Hepatocyte (in vitro differentiated cells): ENCODE measurements around the gene ADGRL1. TPM values are rescaled to one million over a fixed set of nuclear protein-coding genes. Genes with fewer than 3 reads are reported as not detected.
"Not testable (repeated sequence)": the region's sequence is repeated elsewhere in the genome, so short reads cannot be mapped to it uniquely, and the experiment has no call there.

ENCODE experiments used
- DNase-seq: peaks from one replicate; pipeline ENCODE4 v3.0.0-alpha.2; 2016; ENCODE audit warnings: low spot score
- H2AFZ ChIP-seq: fragments of 200-600 bp; sonication (generic); 2 replicates; pipeline ENCODE4 v1.6.0; 2016; ENCODE audit warnings: antibody characterized with exemption, mild to moderate bottlenecking
- H3K27ac ChIP-seq: fragments of 200-600 bp; sonication (generic); 2 replicates; pipeline ENCODE4 v1.5.1; 2016; ENCODE audit warnings: mild to moderate bottlenecking
- H3K27me3 ChIP-seq: fragments of 200-600 bp; sonication (generic); 2 replicates; pipeline ENCODE4 v1.6.1; 2016
- H3K36me3 ChIP-seq: fragments of 200-600 bp; sonication (generic); replicated peaks from 2 replicates; pipeline ENCODE4 v1.5.1; 2016; ENCODE audit warnings: low read depth; ENCODE audit not compliant: insufficient read depth
- H3K4me1 ChIP-seq: fragments of 200-600 bp; sonication (generic); 2 replicates; pipeline ENCODE4 v1.5.1; 2016; ENCODE audit warnings: mild to moderate bottlenecking, moderate library complexity; ENCODE audit not compliant: insufficient read depth
- H3K4me2 ChIP-seq: fragments of 200-600 bp; sonication (generic); 2 replicates; pipeline ENCODE4 v1.6.0; 2016
- H3K4me3 ChIP-seq: fragments of 200-600 bp; sonication (generic); 2 replicates; pipeline ENCODE4 v1.5.1; 2016; ENCODE audit warnings: mild to moderate bottlenecking
- H3K79me2 ChIP-seq: fragments of 200-600 bp; sonication (generic); 2 replicates; pipeline ENCODE4 v1.6.0; 2017; ENCODE audit warnings: mild to moderate bottlenecking
- H3K9me2 ChIP-seq: fragments of 200-600 bp; sonication (generic); replicated peaks from 2 replicates; pipeline ENCODE4 v1.6.0; 2017; ENCODE audit warnings: mild to moderate bottlenecking; ENCODE audit not compliant: insufficient read depth
- H3K9me3 ChIP-seq: fragments of 200-600 bp; sonication (generic); 2 replicates; pipeline ENCODE4 v1.5.1; 2016; ENCODE audit warnings: low read depth, mild to moderate bottlenecking
- H4K20me1 ChIP-seq: fragments of 200-600 bp; sonication (generic); 2 replicates; pipeline ENCODE4 v1.6.0; 2016; ENCODE audit warnings: mild to moderate bottlenecking; ENCODE audit not compliant: insufficient read depth, poor library complexity, severe bottlenecking
- EZH2 ChIP-seq: fragments of 200-600 bp; sonication (generic); IDR thresholded peaks from 2 replicates; pipeline ENCODE4 v1.6.1; 2016; ENCODE audit warnings: antibody characterized with exemption, mild to moderate bottlenecking, borderline replicate concordance
- EZH2phosphoT487 ChIP-seq: fragments of 200-600 bp; sonication (generic); IDR thresholded peaks from one replicate; pipeline ENCODE4 v1.6.1; 2018; ENCODE audit warnings: antibody characterized with exemption, mild to moderate bottlenecking, low read depth, moderate library complexity; ENCODE audit not compliant: unreplicated experiment, severe bottlenecking
- WGBS: methylation state at CpG from one replicate; pipeline ENCODE4 v1.1.6; 2016; ENCODE audit warnings: low lambda C conversion rate; ENCODE audit errors: missing lambda C conversion rate; 5-methylcytosine and 5-hydroxymethylcytosine counted together
- polyA plus RNA-seq: library from polyadenylated mRNA; unstranded; fragments of >200 nt; fragmentation: Nextera tagmentation; extraction: Ambion mirVana; gene quantifications from 2 replicates; pipeline ENCODE4 v1.2.1, GENCODE V29; 2016
- total RNA-seq: library from RNA; depleted of rRNA; stranded (reverse); fragments of >200 nt; gene quantifications from 2 replicates; pipeline ENCODE4 v1.2.3, GENCODE V29; 2014
- TF ChIP-seq, protein P1 (sequence below): fragments of 200-600 bp; sonication (generic); IDR thresholded peaks from 2 replicates; pipeline ENCODE4 v1.5.1; 2016; ENCODE audit warnings: antibody characterized with exemption, mild to moderate bottlenecking; ENCODE audit not compliant: poor library complexity

The ADGRL1 gene
- total and polyA plus RNA-seq, 2 experiments from 2014 or later: 11.5 to 11.9 TPM

DNA sequence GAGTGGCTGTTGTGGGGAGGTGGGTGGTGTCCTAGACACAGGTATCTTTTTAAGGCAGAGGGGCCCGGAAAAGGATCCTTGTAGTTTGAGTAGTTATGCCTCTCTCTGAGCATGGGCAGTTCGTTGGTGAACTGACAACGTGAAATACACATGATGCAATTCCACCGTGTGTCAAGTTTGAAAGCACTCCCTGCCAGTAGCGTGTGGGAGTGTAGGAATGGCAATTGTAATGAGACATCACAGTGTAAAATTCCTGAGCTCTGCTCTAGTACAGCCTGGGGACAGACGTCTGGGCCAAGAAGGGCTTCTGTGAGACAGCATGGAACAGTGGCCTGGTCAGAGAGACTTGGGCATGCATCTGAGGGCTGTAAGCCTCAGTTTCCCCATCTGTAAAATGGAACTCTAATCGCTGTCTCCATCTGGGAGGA, 59.2 kb downstream of the ADGRL1 start:
- Histone ChIP-seq H3K27ac (no peak overlapping the region), H3K27me3 (no peaks in the 10 kb centered on the region), H3K9me3 (no peaks in the 10 kb centered on the region), H4K20me1 (no peaks in the 10 kb centered on the region), H3K4me1 (peaks cover 11% of the 10 kb centered on the region), H3K9me2 (no peaks in the 10 kb centered on the region), H3K79me2 (peaks cover 3% of the 10 kb centered on the region), H2AFZ (no peak overlapping the region), H3K36me3 (no peaks in the 10 kb centered on the region), H3K4me2 (no peak overlapping the region), H3K4me3 (no peak overlapping the region)
- WGBS: 55% methylated on average over 7 of the region's 7 CpGs
- TF ChIP-seq EZH2phosphoT487: no peak
- no peak for TF ChIP-seq EZH2
- TF ChIP-seq, protein P1, sequence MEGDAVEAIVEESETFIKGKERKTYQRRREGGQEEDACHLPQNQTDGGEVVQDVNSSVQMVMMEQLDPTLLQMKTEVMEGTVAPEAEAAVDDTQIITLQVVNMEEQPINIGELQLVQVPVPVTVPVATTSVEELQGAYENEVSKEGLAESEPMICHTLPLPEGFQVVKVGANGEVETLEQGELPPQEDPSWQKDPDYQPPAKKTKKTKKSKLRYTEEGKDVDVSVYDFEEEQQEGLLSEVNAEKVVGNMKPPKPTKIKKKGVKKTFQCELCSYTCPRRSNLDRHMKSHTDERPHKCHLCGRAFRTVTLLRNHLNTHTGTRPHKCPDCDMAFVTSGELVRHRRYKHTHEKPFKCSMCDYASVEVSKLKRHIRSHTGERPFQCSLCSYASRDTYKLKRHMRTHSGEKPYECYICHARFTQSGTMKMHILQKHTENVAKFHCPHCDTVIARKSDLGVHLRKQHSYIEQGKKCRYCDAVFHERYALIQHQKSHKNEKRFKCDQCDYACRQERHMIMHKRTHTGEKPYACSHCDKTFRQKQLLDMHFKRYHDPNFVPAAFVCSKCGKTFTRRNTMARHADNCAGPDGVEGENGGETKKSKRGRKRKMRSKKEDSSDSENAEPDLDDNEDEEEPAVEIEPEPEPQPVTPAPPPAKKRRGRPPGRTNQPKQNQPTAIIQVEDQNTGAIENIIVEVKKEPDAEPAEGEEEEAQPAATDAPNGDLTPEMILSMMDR: no peak
- DNase-seq: no peak

DNA sequence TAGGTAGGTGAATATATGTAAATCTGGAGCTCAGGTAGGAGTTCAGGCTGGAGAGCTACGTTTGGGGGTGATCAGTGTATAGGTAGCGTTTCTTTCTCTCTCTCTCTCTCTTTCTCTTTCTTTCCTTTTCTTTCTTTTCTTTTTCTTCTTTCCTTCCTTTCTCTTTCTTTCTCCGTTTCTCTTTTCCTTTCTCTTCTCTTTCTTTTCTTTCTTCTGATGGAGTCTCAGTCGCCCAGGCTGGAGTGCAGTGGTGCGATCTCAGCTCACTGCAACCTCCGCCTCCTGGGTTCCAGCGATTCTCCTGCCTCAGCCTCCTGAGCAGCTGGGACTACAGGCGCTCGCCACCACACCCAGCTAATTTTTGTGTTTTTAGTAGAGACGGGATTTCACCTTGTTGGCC, 59.8 kb downstream of the ADGRL1 start:
- not testable (repeated sequence) for H2AFZ ChIP-seq, H3K36me3 ChIP-seq, H3K4me3 ChIP-seq, H4K20me1 ChIP-seq, H3K9me3 ChIP-seq, H3K4me2 ChIP-seq, DNase-seq, H3K9me2 ChIP-seq, H3K27ac ChIP-seq, H3K27me3 ChIP-seq, H3K79me2 ChIP-seq
- WGBS: 93% methylated on average over 10 of the region's 10 CpGs
- H3K4me1 ChIP-seq: peaks cover 11% of the 10 kb centered on the region

DNA sequence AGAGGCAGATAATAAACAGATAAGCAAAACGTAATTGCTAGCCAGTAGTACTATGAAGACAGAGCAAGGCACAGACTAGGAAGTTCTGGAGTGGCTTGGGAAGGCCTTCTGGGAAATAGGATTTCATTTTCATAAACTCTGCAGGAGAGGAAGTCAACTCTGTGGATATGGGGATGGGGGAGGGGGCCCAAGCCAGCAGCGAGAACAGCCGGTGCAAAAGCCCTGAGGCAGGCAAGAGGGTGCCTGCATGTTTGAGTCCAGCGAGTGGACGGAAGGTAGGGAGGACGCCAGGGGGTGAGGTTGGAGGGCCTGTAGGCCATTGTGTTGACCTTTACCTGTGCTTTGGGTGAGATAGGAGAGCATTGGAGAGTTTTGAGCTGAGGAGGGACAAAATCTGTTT, 60.6 kb downstream of the ADGRL1 start:
- H3K4me2 ChIP-seq: no peak overlapping the region
- no peaks in the 10 kb centered on the region for H3K36me3 ChIP-seq
- WGBS: 76% methylated on average over 6 of the region's 6 CpGs
- H4K20me1 ChIP-seq: no peaks in the 10 kb centered on the region
- no peak overlapping the region for H3K27ac ChIP-seq
- no peak for TF ChIP-seq EZH2phosphoT487
- TF ChIP-seq EZH2: no peak
- TF ChIP-seq, protein P1: no peak
- DNase-seq: no peak
- H3K9me2 ChIP-seq: no peaks in the 10 kb centered on the region
- no peaks in the 10 kb centered on the region for H3K27me3 ChIP-seq
- no peaks in the 10 kb centered on the region for H3K9me3 ChIP-seq
- H2AFZ ChIP-seq: no peak overlapping the region
- peaks cover 11% of the 10 kb centered on the region for H3K4me1 ChIP-seq
- no peak overlapping the region for H3K4me3 ChIP-seq
- H3K79me2 ChIP-seq: peaks cover 7% of the 10 kb centered on the region

DNA sequence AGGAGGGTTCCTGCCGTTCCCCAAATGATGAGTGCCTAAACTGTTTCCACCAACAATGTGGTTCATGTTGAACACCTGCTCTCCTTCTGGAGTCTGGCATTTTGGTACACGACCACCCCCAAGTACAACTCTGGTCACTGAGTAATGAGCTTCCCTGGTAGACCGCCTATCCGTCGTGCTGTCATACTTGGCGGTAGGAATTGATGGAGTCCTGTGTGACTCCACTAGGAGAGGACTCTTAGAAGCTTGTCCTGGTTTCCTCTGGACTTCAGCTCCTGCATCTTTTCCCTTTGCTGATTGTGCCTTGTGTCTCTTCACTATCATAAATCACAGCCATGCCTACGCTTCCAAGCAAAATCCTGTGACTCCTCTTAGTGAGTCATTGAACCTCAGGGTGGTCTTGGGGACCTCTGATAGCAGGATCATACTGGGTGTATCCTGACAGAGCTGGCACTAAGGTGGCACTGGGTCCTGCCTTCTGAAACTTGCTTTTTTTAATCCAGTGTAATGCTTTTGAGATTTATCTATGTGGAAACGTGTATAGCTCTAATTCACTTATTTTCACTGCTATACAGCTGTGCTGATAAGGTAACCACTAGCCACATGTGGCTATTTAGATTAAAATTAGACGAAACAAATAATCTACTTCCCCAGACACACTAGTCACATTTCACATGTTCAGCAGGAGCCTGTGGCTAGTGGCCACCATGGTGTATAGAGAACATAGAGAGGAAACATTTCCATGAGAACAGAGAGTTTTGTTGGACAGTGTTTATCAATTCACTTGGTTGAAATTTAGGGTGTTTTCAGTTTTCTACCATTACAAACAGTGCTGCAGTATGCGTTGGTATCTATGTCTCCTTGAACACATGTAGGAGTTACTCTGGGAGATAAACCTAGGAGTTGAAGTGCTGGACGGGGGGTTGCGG, 63.4 kb downstream of the ADGRL1 start:
- TF ChIP-seq EZH2 (no peak), EZH2phosphoT487 (no peak)
- TF ChIP-seq, protein P1: no peak
- Histone ChIP-seq H3K79me2 (peaks cover 7% of the 10 kb centered on the region), H3K27ac (no peak overlapping the region), H3K4me1 (peaks cover 13% of the 10 kb centered on the region), H3K9me3 (no peaks in the 10 kb centered on the region), H3K4me3 (no peak overlapping the region), H4K20me1 (no peaks in the 10 kb centered on the region), H3K9me2 (no peaks in the 10 kb centered on the region), H3K36me3 (no peaks in the 10 kb centered on the region), H3K27me3 (no peaks in the 10 kb centered on the region), H2AFZ (no peak overlapping the region), H3K4me2 (no peak overlapping the region)
- 92% methylated on average over 12 of the region's 12 CpGs for WGBS
- DNase-seq: no peak
